Motor neuron (in vitro differentiated cells): ENCODE measurements around the gene AK8. TPM values are rescaled to one million over a fixed set of nuclear protein-coding genes. Genes with fewer than 3 reads are reported as not detected.
"Not testable (repeated sequence)": the region's sequence is repeated elsewhere in the genome, so short reads cannot be mapped to it uniquely, and the experiment has no call there.

ENCODE experiments used
- ATAC-seq, 8 experiments: fragments of 200-7000 bp; cut with Tn5 transposase; replicated peaks in 6 of 8; 2 replicates each; pipeline ENCODE4 v1.8.0; 2021; ENCODE audit warnings: mild to moderate bottlenecking in 8 of 8, moderate library complexity in 8 of 8
- H3K27ac ChIP-seq, 2 donors: fragments of 250-450 bp; sonication (Bioruptor Pico); 2 replicates each; pipeline ENCODE4 v1.9.0; 2021; ENCODE audit warnings: antibody characterized with exemption in 2 of 2, mild to moderate bottlenecking in 2 of 2, moderate library complexity in 1 of 2
- H3K4me1 ChIP-seq, 2 donors: fragments of 250-450 bp; sonication (Bioruptor Pico); replicated peaks in 1 of 2; 2 replicates each; pipeline ENCODE4 v1.6.1; 2021; ENCODE audit warnings: antibody characterized with exemption in 2 of 2, mild to moderate bottlenecking in 2 of 2, moderate library complexity in 1 of 2
- H3K4me3 ChIP-seq, 5 donors: fragments of 250-450 bp; sonication (Bioruptor Pico); 2 replicates each; pipeline ENCODE4 v1.9.0; 2021; ENCODE audit warnings: antibody characterized with exemption in 5 of 5, mild to moderate bottlenecking in 5 of 5, moderate library complexity in 4 of 5
- WGBS, 10 experiments: fragments of 450-650 bp; shearing (Covaris generic); methylation state at CpG; one replicate each; pipeline ENCODE4 v1.0.0; 2022; 5-methylcytosine and 5-hydroxymethylcytosine counted together
- in situ Hi-C, 9 experiments: fragments of 400-800 bp; cut with MboI; loops; one replicate each; pipeline ENCODE4 v1.15.0; 2021; ENCODE audit warnings: low sequenced_read_pairs in 9 of 9, low pct_unique_long_range_greater_than_20kb in 2 of 9; ENCODE audit not compliant: unreplicated experiment in 9 of 9
- total RNA-seq, 8 experiments: library from RNA; unstranded; fragments of 300-600 nt; gene quantifications; 2 replicates each; pipeline versions ENCODE4 v1.2.3 to v1.2.4, GENCODE V29; 2022

Gene AK8
- total RNA-seq, 8 experiments from 2014 or later: 0.64 to 6.6 (median 0.95) TPM

- in situ Hi-C loops: no loop called here
- no peak for ATAC-seq
These were observed 151.4 kb downstream of the AK8 start for GRCh38 chr9:132726576-132727130.

GRCh38 chr9:132725306-132725705 is 152.8 kb downstream of the AK8 start:
- 55 to 100% (median 77%) methylated on average over 1 to 5 of the region's 13 CpGs; no CpG with 5 or more reads in 5 of the 10 experiments for WGBS, 10 experiments
- H3K4me3 ChIP-seq: no peak overlapping the region
- H3K4me1 ChIP-seq: no peaks in the 10 kb centered on the region
- no peak overlapping the region for H3K27ac ChIP-seq
- ATAC-seq: no peak
- in situ Hi-C loops: no loop called here

More at GRCh38 chr9:132726576-132727130, 151.4 kb downstream of the AK8 start:
- 34 to 100% (median 67%) methylated on average over 1 to 6 of the region's 8 CpGs; no CpG with 5 or more reads in 3 of the 10 experiments for WGBS, 10 experiments
- Histone ChIP-seq H3K4me1 (no peaks in the 10 kb centered on the region), H3K4me3 (no peak overlapping the region), H3K27ac (no peak overlapping the region)

- no peaks in the 10 kb centered on the region for H3K4me1 ChIP-seq
- in situ Hi-C loops: no loop called here
- ATAC-seq: no peak
- H3K27ac ChIP-seq: no peak overlapping the region
- WGBS, 10 experiments: 100% methylated on average over 1 of the region's 4 CpGs; no CpG with 5 or more reads in 8 of the 10 experiments
- no peak overlapping the region for H3K4me3 ChIP-seq
These were observed 154.3 kb downstream of the AK8 start for GRCh38 chr9:132723809-132724208.

DNA sequence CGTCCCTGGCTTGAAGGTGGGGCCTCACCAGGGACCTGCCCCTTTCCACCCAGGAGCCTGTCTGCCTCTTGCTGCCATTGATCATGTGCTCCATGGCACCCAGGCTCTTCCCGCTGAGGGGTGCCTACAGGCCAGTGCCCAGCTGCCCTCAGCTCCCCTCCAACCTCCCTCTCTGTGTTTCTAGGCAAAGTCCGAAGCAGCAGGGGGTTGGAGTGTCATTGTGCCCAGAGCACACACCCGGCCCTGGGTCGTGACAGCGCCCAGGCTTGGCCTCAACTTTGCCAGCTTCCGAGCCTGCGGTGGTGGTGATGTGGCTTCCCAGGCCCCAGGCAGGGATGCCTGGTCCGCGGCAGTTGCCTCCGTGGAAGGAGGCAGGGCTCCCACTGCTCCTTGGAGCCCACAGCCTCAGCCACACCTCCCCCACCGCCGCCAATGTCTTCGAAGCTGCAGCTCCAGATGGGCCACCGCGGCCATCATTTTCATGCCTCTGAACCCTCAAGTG is 155.5 kb downstream of the AK8 start:
- ATAC-seq: no peak
- WGBS, 10 experiments: 45 to 100% (median 85%) methylated on average over 1 to 4 of the region's 16 CpGs; no CpG with 5 or more reads in 5 of the 10 experiments
- no peak overlapping the region for H3K27ac ChIP-seq
- H3K4me1 ChIP-seq: no peaks in the 10 kb centered on the region
- H3K4me3 ChIP-seq: no peak overlapping the region
- in situ Hi-C loops: no loop called here

DNA sequence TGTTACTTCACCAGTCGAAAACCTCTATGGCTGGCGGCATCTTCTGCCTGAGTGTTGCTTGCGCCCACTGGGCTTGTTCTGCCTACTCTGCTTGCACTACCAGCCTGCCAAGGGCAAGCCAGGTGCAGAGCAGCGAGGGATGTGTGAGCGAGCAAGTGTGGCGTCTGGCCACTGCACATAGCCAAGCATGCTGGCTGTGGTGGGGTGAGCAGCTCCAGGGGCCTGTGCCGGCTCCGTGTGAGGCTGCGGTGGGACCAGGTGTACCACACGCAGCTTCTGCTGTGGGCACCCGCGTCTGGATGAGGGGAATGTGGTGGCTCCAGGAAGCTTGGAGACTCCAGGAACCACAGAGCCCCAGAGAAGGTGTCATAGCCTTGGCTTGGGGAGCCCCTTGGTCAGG is 156.4 kb downstream of the AK8 start:
- in situ Hi-C loops: no loop called here
- ATAC-seq: no peak
- no peak overlapping the region for H3K4me3 ChIP-seq
- H3K27ac ChIP-seq: no peak overlapping the region
- 31 to 100% (median 72%) methylated on average over 2 to 6 of the region's 12 CpGs; no CpG with 5 or more reads in 5 of the 10 experiments for WGBS, 10 experiments
- H3K4me1 ChIP-seq: no peaks in the 10 kb centered on the region

DNA sequence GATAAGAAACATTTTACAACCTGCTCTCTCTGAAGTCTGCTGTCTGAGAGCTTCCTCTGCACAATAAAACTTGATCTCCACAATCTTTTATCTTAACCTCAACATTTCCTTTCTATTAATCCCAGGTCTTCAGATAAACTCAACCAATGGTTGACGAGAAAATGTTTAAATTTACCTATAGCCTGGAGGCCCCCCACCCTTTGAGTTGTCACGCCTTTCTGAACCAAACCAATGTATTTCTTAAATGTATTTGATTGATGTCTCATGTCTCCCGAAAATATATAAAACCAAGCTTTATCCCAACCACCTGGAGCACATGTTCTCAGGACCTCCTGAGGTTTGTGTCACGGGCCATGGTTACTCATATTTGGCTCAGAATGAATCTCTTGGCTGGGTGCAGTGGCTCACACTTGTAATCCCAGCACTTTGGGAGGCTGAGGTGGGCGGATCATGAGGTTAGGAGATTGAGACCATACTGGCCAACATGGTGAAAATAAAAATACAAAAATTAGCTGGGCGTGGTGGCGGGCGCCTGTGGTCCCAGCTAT is 159.6 kb downstream of the AK8 start:
- H3K27ac ChIP-seq, in situ Hi-C loops, ATAC-seq, H3K4me3 ChIP-seq, H3K4me1 ChIP-seq: not testable (repeated sequence)
- 20 to 91% (median 78%) methylated on average over 1 to 8 of the region's 8 CpGs for WGBS, 10 experiments

DNA sequence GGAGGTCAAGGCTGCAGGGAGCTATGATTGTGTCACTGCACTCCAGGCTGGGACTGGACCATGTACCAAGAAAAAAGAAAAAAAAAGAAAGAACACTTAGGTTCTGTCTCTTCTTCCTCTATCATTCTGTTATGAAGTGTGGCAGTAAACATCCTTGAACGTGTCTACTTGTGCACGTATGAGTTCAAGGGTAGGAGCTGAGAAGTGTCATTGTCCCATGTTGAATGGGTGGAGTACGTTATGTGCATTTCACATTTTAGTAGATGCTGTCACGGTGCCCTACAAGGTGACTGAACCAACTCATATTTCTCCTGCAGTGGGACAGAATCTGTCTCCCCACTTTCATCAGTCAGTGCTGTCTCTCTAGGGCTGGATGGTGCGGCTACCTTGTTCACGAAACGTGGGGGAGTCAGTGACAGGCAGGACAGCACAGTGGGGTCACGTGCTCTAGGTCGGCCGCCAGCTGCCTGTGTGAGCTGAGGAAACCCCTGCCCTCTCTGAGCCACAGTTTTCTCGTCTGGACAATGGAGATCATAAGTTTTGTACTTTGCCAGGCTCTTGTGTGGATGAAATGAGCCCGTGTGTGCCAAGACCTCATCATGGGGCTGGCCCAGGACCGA is 160.6 kb downstream of the AK8 start:
- WGBS, 10 experiments: 15 to 91% (median 70%) methylated on average over 1 to 8 of the region's 13 CpGs; no CpG with 5 or more reads in 2 of the 10 experiments
- no peak overlapping the region for H3K27ac ChIP-seq
- no peak overlapping the region for H3K4me3 ChIP-seq
- ATAC-seq: no peak
- in situ Hi-C loops: no loop called here
- H3K4me1 ChIP-seq: no peaks in the 10 kb centered on the region

DNA sequence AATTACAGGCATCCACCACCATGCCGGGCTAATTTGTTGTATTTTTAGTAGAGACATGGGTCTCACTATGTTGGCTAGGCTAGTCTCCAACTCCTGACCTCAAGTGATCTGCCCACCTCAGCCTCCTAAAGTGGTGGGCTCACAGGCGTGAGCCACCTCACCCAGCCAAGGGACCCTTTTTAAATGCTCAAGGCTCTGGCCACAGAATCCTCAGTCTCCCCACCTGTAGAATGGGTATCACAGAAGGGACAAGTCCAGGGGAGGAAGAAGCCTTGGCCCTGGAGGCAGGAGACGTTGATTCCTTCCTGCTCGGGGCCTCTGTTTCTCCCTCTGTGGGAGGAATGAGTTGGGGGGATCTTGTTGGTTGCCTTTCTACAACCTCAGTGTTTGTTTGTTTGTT is 162.1 kb downstream of the AK8 start:
- 70 to 100% (median 81%) methylated on average over 1 to 3 of the region's 4 CpGs; no CpG with 5 or more reads in 7 of the 10 experiments for WGBS, 10 experiments
- ATAC-seq: no peak
- Histone ChIP-seq H3K4me1 (no peaks in the 10 kb centered on the region), H3K27ac (no peak overlapping the region), H3K4me3 (no peak overlapping the region)
- in situ Hi-C loops: no loop called here

GRCh38 chr9:132712753-132713152 is 165.3 kb downstream of the AK8 start:
- no peaks in the 10 kb centered on the region for H3K4me1 ChIP-seq
- 46 to 91% (median 67%) methylated on average over 1 to 5 of the region's 5 CpGs; no CpG with 5 or more reads in 3 of the 10 experiments for WGBS, 10 experiments
- no peak for ATAC-seq
- H3K4me3 ChIP-seq: no peak overlapping the region
- in situ Hi-C loops: no loop called here
- no peak overlapping the region for H3K27ac ChIP-seq

DNA sequence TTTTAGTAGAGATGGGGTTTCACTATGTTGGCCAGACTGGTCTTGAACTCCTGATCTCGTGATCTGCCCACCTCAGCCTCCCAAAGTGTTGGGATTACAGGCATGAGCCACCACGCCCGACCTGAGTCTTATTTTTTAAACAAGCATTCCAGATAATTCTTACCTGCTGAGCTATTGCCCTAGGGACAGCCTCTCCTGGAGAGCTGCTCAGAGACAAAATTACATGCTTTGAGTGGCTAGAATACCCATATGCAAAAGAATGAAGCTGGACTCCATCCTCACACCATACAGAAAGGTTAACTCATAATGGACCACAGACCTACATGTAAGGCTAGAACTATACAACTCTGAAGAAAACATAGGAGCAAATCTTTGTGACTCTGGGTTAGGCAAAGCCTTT is 166.2 kb downstream of the AK8 start:
- Histone ChIP-seq H3K4me1 (no peaks in the 10 kb centered on the region), H3K4me3 (no peak overlapping the region), H3K27ac (no peak overlapping the region)
- 40 to 82% (median 71%) methylated on average over 1 to 3 of the region's 3 CpGs; no CpG with 5 or more reads in 3 of the 10 experiments for WGBS, 10 experiments
- ATAC-seq: no peak
- in situ Hi-C loops: no loop called here

GRCh38 chr9:132711152-132711551 is 166.9 kb downstream of the AK8 start:
- in situ Hi-C loops, ATAC-seq, H3K27ac ChIP-seq, H3K4me1 ChIP-seq, H3K4me3 ChIP-seq: not testable (repeated sequence)
- 68 to 100% (median 88%) methylated on average over 1 to 5 of the region's 5 CpGs; no CpG with 5 or more reads in 1 of the 10 experiments for WGBS, 10 experiments

GRCh38 chr9:132710333-132710732 is 167.8 kb downstream of the AK8 start:
- H3K4me1 ChIP-seq: no peaks in the 10 kb centered on the region
- no peak overlapping the region for H3K4me3 ChIP-seq
- WGBS, 10 experiments: 10 to 100% (median 74%) methylated on average over 1 to 6 of the region's 6 CpGs; no CpG with 5 or more reads in 2 of the 10 experiments
- no peak overlapping the region for H3K27ac ChIP-seq
- in situ Hi-C loops: no loop called here
- ATAC-seq: peak in 1 of 8 experiments; percentile 73

DNA sequence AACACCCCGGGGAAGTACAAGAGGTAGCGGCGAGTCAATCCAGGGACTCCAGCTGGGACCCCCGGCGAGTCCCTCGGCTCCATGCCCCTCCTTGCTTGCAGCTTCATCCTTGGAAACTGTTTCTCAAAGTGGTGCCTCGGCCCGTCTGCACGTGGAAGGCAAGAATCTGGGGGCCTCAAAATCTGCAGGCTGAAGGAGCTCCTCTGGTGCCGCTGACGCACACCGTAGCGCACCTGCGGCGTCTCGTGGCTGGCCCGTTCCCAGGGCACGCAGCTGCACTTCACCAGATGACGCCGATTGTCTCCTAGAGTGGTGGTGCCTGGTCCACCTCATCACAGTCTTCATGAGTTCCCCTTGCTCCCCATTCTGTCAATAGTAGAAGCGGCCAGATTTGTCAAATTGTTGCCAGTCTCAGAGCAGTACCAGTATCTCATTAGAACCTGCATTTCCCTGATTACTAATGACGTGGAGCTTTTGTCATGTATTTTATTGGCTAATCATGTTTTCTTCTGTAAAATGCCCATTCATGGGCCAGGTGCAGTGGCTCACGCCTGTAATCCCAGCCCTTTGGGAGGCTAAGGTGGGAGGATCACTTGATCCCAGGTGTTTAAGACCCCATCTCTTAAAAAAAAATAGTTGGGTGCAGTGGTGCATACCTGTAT is 169.2 kb downstream of the AK8 start:
- H3K4me3 ChIP-seq: no peak overlapping the region
- no peak for ATAC-seq
- in situ Hi-C loops: no loop called here
- H3K4me1 ChIP-seq: no peaks in the 10 kb centered on the region
- WGBS, 10 experiments: 60 to 86% (median 67%) methylated on average over 1 to 9 of the region's 23 CpGs; no CpG with 5 or more reads in 2 of the 10 experiments
- H3K27ac ChIP-seq: no peak overlapping the region
